Neural cell (in vitro differentiated cells): Measurements from ENCODE around the gene CDCP2. TPM values are rescaled to one million over a fixed set of nuclear protein-coding genes. Genes with fewer than 3 reads are reported as not detected.

Experiments used
- H2AFZ ChIP-seq: fragments of 200-600, 300-800 bp; sonication (generic), shearing (Covaris generic); 2 replicates; pipeline ENCODE4 v1.6.0; 2014; ENCODE audit warnings: low read depth, mild to moderate bottlenecking, antibody characterized with exemption, low read length, moderate library complexity
- H3F3A ChIP-seq: fragments of 200-600 bp; shearing (Covaris generic); 2 replicates; pipeline ENCODE4 v1.6.1; 2016; ENCODE audit warnings: mild to moderate bottlenecking, moderate library complexity, mixed read lengths, antibody characterized with exemption, low read length; ENCODE audit not compliant: insufficient read depth, poor library complexity, severe bottlenecking
- H3K27ac ChIP-seq: fragments of 200-600, 300-800 bp; sonication (generic), shearing (Covaris generic); 2 replicates; pipeline ENCODE4 v1.5.1; 2014; ENCODE audit warnings: mild to moderate bottlenecking, low read length, moderate library complexity
- H3K27me3 ChIP-seq: fragments of 300-800, 200-600 bp; sonication (generic), shearing (Covaris generic); 2 replicates; pipeline ENCODE4 v1.6.0; 2014; ENCODE audit warnings: mild to moderate bottlenecking, low read depth, low read length, moderate library complexity; ENCODE audit not compliant: insufficient read depth
- H3K36me3 ChIP-seq: fragments of 300-800, 200-600 bp; sonication (generic), shearing (Covaris generic); 2 replicates; pipeline ENCODE4 v1.5.1; 2014; ENCODE audit warnings: mild to moderate bottlenecking, antibody characterized with exemption, low read length, moderate library complexity; ENCODE audit not compliant: insufficient read depth
- H3K4me2 ChIP-seq: fragments of 300-800, 200-600 bp; sonication (generic), shearing (Covaris generic); 2 replicates; pipeline ENCODE4 v1.6.0; 2014; ENCODE audit warnings: mild to moderate bottlenecking, low read length
- H3K4me3 ChIP-seq: fragments of 300-800, 200-600 bp; sonication (generic), shearing (Covaris generic); 2 replicates; pipeline ENCODE4 v1.5.1; 2014; ENCODE audit warnings: mild to moderate bottlenecking, low read length, moderate library complexity
- H3K79me2 ChIP-seq: fragments of 200-600 bp; shearing (Covaris generic); replicated peaks from 2 replicates; pipeline ENCODE4 v1.6.0; 2014; ENCODE audit warnings: mild to moderate bottlenecking, low read length, moderate library complexity; ENCODE audit not compliant: insufficient read depth
- H3K9ac ChIP-seq: fragments of 300-800, 200-600 bp; sonication (generic), shearing (Covaris generic); 2 replicates; pipeline ENCODE4 v1.6.1; 2016; ENCODE audit warnings: mild to moderate bottlenecking, low read length, mixed read lengths
- H3K9me2 ChIP-seq: fragments of 200-600 bp; shearing (Covaris generic); 2 replicates; pipeline ENCODE4 v1.6.1; 2016; ENCODE audit warnings: mild to moderate bottlenecking, low read length, mixed read lengths; ENCODE audit not compliant: insufficient read depth
- H3K9me3 ChIP-seq: fragments of 200-600, 300-800 bp; sonication (generic), shearing (Covaris generic); 2 replicates; pipeline ENCODE4 v1.6.1; 2016; ENCODE audit warnings: mild to moderate bottlenecking, mixed run types, low read length, moderate library complexity, mixed read lengths
- H4K20me1 ChIP-seq: fragments of 200-600 bp; shearing (Covaris generic); 2 replicates; pipeline ENCODE4 v1.6.1; 2016; ENCODE audit warnings: mild to moderate bottlenecking, mixed run types; ENCODE audit not compliant: insufficient read depth
- CTCF ChIP-seq: fragments of 450-650 bp; IDR thresholded peaks from 2 replicates; pipeline ENCODE4 v1.5.1; 2014; ENCODE audit warnings: antibody characterized with exemption, mild to moderate bottlenecking, moderate library complexity; ENCODE audit not compliant: poor library complexity, severe bottlenecking
- EP300 ChIP-seq: fragments of 450-650 bp; conservative IDR thresholded peaks from 2 replicates; pipeline ENCODE4 v1.6.1; 2014; ENCODE audit warnings: antibody characterized with exemption, mild to moderate bottlenecking, moderate library complexity; ENCODE audit not compliant: poor library complexity, severe bottlenecking
- EZH2 ChIP-seq: fragments of 200-600, 300-800 bp; shearing (Covaris generic), sonication (generic); IDR thresholded peaks from 2 replicates; pipeline ENCODE4 v1.6.1; 2014; ENCODE audit warnings: antibody characterized with exemption, low read length, borderline replicate concordance, mild to moderate bottlenecking; ENCODE audit not compliant: insufficient read depth, poor library complexity, severe bottlenecking
- MXI1 ChIP-seq: fragments of 450-650 bp; conservative IDR thresholded peaks from 2 replicates; pipeline ENCODE4 v1.6.1; 2014; ENCODE audit warnings: antibody characterized with exemption, mild to moderate bottlenecking; ENCODE audit not compliant: poor library complexity, severe bottlenecking
- POLR2AphosphoS5 ChIP-seq: IDR thresholded peaks from 2 replicates; pipeline ENCODE4 v1.6.1; 2012
- RAD21 ChIP-seq: fragments of 450-650 bp; conservative IDR thresholded peaks from 2 replicates; pipeline ENCODE4 v1.6.1; 2014; ENCODE audit warnings: antibody characterized with exemption, mild to moderate bottlenecking, moderate library complexity
- REST ChIP-seq: IDR thresholded peaks from 2 replicates; pipeline ENCODE4 v1.6.1; 2012; ENCODE audit warnings: borderline replicate concordance
- SMC3 ChIP-seq: fragments of 450-650 bp; conservative IDR thresholded peaks from 2 replicates; pipeline ENCODE4 v1.6.1; 2014; ENCODE audit warnings: antibody characterized with exemption, mild to moderate bottlenecking, moderate library complexity; ENCODE audit not compliant: poor library complexity
- TAF1 ChIP-seq: IDR thresholded peaks from 2 replicates; pipeline ENCODE4 v1.6.1; 2012; ENCODE audit warnings: low read depth
- polyA plus RNA-seq: library from polyadenylated mRNA; depleted of rRNA; stranded (reverse); fragments of >200 nt; gene quantifications from 2 replicates; pipeline ENCODE4 v1.2.3, GENCODE V29; 2014

The CDCP2 gene
- polyA plus RNA-seq, 1 donor from 2014 or later: not detected

GRCh38 chr1:54122135-54122751, 30.6 kb downstream of the CDCP2 start:
- H3K4me2 ChIP-seq: no peak overlapping the region
- H3K27me3 ChIP-seq: no peaks in the 10 kb centered on the region
- H3K4me3 ChIP-seq: peak overlapping the region; percentile 35
- no peak overlapping the region for H3K9ac ChIP-seq
- no peak for TF ChIP-seq CTCF
- no peak for TF ChIP-seq MXI1
- no peak for TF ChIP-seq SMC3
- no peak for TF ChIP-seq EP300
- TF ChIP-seq RAD21: no peak
- TF ChIP-seq POLR2AphosphoS5: no peak
- no peak for TF ChIP-seq TAF1
- no peak for TF ChIP-seq EZH2
- no peak for TF ChIP-seq REST
- H3F3A ChIP-seq: no peaks in the 10 kb centered on the region
- H3K9me3 ChIP-seq: no peaks in the 10 kb centered on the region
- H4K20me1 ChIP-seq: no peaks in the 10 kb centered on the region
- no peaks in the 10 kb centered on the region for H3K36me3 ChIP-seq
- no peak overlapping the region for H2AFZ ChIP-seq
- H3K9me2 ChIP-seq: no peaks in the 10 kb centered on the region
- no peaks in the 10 kb centered on the region for H3K79me2 ChIP-seq
- no peak overlapping the region for H3K27ac ChIP-seq

- no peaks in the 10 kb centered on the region for H3K27me3 ChIP-seq
- H3K36me3 ChIP-seq: no peaks in the 10 kb centered on the region
- H3K27ac ChIP-seq: no peak overlapping the region
- peak; percentile 84 for TF ChIP-seq RAD21
- TF ChIP-seq MXI1: no peak
- peak; percentile 84 for TF ChIP-seq CTCF
- peak; percentile 88 for TF ChIP-seq SMC3
- H3K9ac ChIP-seq: peak overlapping the region; percentile 24
- no peak overlapping the region for H2AFZ ChIP-seq
- H3K9me3 ChIP-seq: no peaks in the 10 kb centered on the region
- H4K20me1 ChIP-seq: no peaks in the 10 kb centered on the region
- H3K9me2 ChIP-seq: no peaks in the 10 kb centered on the region
- H3K4me3 ChIP-seq: peak overlapping the region; percentile 35
- no peak overlapping the region for H3K4me2 ChIP-seq
- H3F3A ChIP-seq: no peaks in the 10 kb centered on the region
- no peaks in the 10 kb centered on the region for H3K79me2 ChIP-seq
Observed at GRCh38 chr1:54121482-54122134, 31.2 kb downstream of the CDCP2 start.
